Stimulated activated naive CD4-positive, alpha-beta T cell (primary cell): Measurements from ENCODE around the gene ZNF337.
A peak's percentile ranks its signal among the peaks of the same experiment; 100 is the strongest.
"Not testable (repeated sequence)": the region's sequence is repeated elsewhere in the genome, so short reads cannot be mapped to it uniquely, and the experiment has no call there.

Source experiments
- DNase-seq, 6 experiments: peaks; one replicate each; lab custom pipeline; 2025; lab: John Stamatoyannopoulos, UW

ZNF337 gene

DNA sequence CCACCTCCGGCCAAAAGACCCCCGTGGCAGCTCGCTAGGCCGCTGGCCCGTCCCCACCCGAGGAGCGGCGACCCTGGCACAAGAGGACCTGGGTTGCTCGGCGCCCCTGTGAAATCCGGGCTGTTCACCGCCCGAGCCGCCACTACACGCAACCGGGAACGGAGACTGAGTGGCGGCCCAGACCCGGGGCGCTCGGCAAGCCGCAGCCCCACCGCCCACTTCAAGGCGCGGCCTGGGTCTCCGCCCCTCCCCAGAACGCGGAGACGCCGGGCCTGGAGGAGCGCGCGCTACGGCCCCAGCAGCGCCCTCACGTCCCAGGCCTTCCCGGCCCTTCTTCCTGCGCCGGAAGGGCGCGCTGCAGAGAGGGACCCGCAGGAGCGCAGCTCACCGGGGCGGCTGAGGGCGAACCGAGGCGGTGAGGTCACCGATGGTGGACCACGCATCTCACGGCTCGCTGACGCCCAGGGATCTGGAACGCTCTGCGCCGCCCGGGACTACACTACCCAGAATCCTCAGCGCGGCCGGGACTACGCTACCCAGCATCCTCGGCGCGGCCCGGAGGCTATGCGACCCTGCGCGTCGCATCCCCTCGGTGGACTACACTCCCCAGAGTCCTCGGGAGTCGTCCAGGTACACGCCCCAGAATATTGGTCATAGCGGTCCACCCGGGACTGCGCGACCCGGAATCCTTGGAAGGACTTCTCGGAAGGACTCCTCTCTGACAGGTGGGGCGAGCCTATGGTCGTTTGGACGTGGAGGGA is at the start of gene ZNF337:
ZNF337 (minus strand) TSS at position 483 of the 761 bp plus-strand sequence. CDS start 10,436 bp downstream, outside the sequence.
- DNase-seq, result peak; percentile 79 to 90 (median 87)

GRCh38 chr20:25745738-25746137 is 49.1 kb upstream of the ZNF337 start:
- no peak for DNase-seq

GRCh38 chr20:25745100-25745499 is 48.4 kb upstream of the ZNF337 start:
- DNase-seq, result no peak

- no peak for DNase-seq
Observed at GRCh38 chr20:25744261-25744660, 47.6 kb upstream of the ZNF337 start.

GRCh38 chr20:25741088-25741487 is 44.4 kb upstream of the ZNF337 start:
- no peak for DNase-seq

DNA sequence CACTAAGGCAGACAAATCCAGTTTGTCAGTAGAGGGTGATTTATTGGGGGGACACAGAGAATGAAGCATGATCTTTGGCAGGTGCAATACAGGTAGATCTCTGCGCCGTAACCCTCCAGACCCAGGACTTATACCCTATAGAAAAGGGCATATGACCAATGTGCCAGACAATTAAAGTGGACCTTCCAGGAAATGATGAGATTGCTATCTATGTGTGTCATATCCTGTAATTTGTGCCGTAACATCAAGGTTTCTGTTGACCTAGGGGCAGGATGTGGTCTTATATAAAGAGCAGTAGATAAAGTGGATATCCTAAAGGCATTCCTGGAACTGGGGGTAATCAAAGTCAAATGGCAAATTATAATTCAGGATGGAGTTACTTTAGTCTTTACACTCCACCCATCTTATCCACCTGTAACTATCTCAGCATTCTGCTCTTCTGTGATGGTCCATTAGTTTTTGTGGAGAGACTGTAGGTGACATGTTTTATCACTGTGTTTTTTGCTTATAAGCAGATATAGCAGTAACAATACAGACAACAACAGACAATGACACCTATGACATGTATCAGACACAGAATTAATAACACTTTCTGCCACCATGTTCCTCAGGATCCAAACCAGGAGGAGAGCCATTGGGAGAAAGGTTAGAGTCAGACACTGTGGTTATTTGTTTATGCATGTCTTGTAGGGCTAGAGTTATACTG is 43.1 kb upstream of the ZNF337 start:
- DNase-seq, result peak in 1 of 6 experiments; percentile 14

DNA sequence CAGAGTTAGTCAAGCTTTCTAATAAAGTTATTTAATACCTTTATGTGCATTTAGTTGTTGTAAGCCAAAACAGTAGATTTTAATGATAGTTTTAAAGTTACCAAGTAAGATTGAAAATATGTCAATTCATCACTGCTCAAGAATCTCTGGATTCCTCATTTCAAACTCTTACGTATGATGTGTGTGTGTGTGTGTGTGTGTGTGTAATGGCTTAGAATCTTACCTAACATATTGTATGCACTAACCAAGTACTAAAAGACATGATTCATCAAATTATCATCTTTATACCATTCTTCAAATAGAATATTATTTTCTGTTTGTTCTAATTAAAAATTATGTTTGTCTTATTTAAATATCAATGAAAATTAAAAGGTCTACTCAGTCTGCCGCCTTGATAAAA is 41.5 kb upstream of the ZNF337 start:
- no peak for DNase-seq

- no peak for DNase-seq
Observed at GRCh38 chr20:25733903-25734302, 37.2 kb upstream of the ZNF337 start.

GRCh38 chr20:25730862-25731261 is 34.2 kb upstream of the ZNF337 start:
- no peak for DNase-seq

DNA sequence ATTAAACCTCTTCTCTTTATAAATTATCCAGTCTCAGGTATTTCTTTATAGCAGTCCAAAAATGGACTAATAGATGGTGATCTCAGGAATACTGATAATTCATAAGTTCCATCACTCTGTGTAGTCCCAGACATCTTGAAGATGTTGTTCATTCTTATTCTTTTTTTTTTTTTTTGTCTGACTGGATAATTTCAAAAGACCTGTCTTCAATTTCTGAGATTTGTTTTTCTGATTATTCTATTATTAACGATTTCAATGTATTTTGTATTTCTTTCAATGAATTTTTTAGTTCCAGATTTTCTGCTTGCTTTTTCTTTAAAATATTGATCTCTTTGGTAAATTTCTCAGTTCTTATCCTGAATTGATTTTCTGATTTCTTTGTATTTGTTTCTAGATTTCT is 29.7 kb upstream of the ZNF337 start:
- DNase-seq, result no peak

GRCh38 chr20:25725639-25726038 is 29.0 kb upstream of the ZNF337 start:
- no peak for DNase-seq

DNA sequence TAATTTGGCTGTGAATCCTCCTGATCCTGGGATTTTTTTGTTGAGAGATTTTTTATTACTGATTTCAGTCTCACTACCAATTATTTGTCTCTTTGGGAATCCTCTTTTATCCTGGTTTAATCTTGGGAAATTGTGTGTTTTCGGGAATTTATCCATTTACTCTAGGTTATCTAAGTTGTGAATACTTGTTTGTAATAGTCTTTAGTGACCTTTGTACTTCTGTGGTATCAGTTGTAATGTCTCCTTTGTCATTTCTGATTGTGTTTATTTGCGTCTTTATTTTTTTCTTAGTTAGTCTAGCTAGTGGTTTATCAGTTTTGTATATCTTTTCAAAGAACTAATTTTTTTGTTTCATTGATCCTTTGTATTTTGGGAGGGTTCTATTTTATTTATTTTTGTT is 27.3 kb upstream of the ZNF337 start:
- no peak for DNase-seq

- DNase-seq, result no peak
Observed at GRCh38 chr20:25720285-25720684, 23.6 kb upstream of the ZNF337 start.

DNA sequence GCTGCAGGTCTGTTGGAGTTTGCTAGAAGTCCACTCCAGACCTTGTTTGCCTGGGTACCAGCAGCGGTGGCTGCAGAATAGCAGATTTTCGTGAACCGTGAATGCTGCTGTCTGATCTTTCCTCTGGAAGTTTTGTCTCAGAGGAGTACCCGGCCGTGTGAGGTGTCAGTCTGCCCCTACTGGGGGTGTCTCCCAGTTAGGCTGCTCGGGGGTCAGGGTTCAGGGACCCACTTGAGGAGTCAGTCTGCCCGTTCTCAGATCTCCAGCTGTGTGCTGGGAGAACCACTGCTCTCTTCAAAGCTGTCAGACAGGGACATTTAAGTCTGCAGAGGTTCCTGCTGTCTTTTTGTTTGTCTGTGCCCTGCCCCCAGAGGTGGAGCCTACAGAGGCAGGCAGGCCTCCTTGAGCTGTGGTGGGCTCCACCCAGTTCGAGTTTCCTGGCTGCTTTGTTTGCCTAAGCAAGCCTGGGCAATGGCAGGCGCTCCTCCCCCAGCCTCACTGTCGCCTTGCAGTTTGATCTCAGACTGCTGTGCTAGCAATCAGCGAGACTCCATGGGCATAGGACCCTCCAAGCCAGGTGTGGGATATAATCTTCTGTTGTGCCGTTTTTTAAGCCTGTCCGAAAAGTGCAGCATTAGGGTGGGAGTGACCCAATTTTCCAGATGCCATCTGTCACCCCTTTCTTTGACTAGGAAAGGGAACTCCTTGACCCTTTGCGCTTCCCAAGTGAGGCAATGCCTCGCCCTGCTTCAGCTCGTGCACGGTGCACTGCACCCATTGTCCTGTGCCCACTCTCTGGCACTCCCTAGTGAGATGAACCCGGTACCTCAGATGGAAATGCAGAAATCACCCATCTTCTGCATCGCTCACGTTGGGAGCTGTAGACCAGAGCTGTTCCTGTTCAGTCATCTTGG is 22.5 kb upstream of the ZNF337 start:
- peak in 4 of 6 experiments; percentile 45 to 63 (median 53) for DNase-seq

GRCh38 chr20:25707695-25708094 is 11.0 kb upstream of the ZNF337 start:
- DNase-seq, result no peak

DNA sequence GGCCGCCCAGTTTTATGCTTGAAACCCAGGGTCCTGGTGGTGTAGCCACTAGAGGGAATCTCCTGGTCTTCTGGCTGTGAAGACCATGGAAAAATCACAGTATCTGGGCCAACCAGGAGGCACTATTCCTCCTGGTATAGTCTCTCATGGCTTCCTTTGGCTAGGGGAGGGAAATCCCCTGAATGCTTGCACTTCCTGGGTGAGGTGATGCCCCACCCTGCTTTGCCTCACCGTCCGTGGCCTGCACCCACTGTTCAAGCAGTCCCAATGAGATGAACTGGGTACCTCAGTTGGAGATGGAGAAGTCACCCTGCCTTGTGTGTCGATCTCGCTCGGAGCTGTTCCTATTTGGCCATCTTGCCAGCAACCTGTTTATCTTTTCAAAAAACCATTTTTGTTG is 10.1 kb upstream of the ZNF337 start:
- DNase-seq, result peak in 4 of 6 experiments; percentile 14 to 38 (median 22)

- no peak for DNase-seq
Observed at GRCh38 chr20:25705830-25706351, 9.2 kb upstream of the ZNF337 start.

GRCh38 chr20:25704303-25704702 is 7.7 kb upstream of the ZNF337 start:
- DNase-seq, result not testable (repeated sequence)

DNA sequence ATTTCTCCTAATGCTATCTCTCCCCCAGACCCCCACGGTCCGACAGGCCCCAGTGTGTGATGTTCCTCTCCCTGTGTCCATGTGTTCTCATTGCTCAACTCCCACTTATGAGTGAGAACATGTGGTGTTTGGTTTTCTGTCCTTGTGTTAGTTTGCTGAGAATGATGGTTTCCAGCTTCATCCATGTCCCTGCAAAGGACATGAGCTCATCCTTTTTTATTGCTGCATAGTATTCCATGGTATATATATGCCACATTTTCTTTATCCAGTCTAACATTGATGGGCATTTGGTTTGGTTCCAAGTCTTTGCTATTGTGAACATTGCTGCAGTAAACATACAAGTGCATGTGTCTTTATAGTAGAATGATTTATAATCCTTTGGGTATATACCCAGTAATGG is 4.2 kb upstream of the ZNF337 start:
- not testable (repeated sequence) for DNase-seq

GRCh38 chr20:25699914-25700313 is 3.3 kb upstream of the ZNF337 start:
- peak in 2 of 6 experiments; percentile 1 to 7 for DNase-seq

- DNase-seq, result no peak
Observed at GRCh38 chr20:25697132-25697446, 436 bp upstream of the ZNF337 start.
